GM21576 (cell line): ENCODE results near the gene FXYD6.

ENCODE experiments used
- ATAC-seq: cut with Tn5 transposase; IDR thresholded peaks from one replicate; pipeline ENCODE4 v1.9.1; 2021; ENCODE audit warnings: mild to moderate bottlenecking, moderate library complexity; ENCODE audit not compliant: unreplicated experiment

Gene FXYD6

DNA sequence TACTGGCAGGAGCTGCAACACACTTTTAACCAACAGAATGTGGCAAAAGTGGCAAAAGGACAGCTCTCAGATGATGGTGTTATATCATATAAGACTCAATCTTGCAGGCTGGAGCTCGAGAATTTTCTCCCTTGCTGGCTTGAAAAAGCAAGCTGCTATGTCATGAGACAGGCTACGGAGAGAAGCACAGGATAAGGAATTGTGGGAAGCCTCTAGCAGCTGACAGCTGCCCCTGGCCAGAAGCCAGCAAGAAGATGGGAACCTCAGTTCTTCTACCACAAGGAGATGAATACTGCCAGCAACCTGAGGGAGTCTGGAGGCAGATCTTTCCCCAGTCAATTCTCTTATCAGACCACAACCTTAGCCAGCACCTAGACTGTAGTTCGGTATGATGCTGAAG lies 24.6 kb downstream of the FXYD6 start:
- ATAC-seq, result no peak

DNA sequence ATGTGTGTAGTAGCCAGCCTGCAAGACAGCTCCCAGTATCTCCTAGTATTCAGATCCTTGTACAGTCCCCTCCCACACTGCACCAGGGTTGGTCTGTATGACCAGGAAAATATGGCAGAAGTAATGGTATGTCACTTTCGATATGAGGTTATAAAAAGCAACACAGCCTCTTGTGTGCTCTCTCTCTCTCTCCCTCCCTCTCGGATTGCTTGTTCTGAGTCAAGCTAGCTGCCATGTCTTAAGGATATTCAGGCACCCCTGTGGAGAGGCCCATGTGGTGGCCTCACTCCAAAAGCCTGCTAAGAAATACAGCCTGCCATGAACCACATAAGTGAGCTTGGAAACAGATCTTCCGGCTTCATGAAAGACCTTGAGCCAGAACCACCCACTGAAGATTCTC lies 25.4 kb downstream of the FXYD6 start:
- ATAC-seq, result no peak

DNA sequence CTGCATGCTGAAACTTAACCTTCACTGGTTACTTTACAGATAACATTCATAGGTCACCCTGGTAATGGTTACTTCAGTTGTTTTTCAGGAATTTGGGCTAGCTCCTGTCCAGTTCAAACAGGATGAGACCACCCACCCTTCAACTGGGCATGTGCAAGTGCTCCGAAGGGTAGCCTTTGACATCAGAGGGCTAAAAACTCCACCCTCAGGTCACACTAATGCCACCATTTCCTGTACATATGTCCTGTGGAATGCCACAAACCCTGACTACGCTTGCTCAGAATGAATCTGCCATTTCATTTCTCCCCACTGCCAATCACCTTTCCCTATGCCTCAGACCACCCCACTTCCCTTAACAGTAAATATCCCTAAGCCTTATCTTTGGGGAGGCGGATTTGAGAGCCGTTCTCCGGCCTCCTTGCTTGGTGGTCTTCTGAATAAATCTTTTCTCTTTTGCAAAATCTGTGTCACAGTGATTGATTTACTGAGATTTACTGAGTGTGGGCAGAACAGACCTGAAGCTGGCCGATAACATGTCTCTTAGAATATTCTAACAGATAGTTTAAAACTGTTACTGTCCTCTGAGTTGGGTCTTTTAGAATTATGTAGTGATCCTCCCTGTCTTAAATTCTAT lies 26.6 kb downstream of the FXYD6 start:
- ATAC-seq, result no peak

DNA sequence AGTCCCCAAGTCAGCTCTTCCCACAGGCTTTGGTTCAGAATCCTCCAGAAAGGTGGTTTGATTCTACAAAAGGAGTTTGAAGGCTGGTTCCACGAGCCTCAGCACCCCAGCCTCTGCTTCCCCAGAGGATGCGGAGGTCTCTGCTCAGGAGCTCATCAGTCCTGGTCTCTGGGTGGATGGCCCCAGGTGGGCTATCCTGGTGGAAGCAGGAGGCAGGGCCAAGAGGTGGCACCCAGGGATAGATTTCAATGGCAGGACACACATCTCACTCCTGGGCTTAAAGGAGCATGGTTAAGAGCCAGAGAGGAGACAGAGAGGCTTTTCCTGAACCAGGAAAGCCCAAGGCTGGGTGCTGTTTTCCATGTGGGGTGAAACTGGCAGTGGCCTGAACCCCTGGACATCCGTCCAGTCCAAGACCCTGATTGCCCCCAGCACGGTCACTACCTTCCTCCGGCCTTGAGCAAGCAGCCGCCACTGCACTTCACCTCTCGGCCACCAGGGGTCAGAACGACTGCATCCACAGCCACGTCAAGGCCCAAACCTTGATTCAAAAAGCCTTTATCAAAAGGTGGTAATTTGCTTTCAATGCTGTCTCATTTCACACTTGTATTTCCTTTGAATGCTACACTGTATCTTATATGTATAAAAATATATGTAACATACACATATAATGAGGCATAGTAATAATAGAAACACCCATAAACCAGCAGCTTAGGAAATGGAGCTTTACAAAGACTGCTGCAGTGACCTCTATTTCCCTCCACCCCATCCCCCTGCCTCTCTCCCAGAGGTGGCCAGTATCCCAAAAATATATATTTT lies 32.6 kb downstream of the FXYD6 start:
- ATAC-seq, result no peak

DNA sequence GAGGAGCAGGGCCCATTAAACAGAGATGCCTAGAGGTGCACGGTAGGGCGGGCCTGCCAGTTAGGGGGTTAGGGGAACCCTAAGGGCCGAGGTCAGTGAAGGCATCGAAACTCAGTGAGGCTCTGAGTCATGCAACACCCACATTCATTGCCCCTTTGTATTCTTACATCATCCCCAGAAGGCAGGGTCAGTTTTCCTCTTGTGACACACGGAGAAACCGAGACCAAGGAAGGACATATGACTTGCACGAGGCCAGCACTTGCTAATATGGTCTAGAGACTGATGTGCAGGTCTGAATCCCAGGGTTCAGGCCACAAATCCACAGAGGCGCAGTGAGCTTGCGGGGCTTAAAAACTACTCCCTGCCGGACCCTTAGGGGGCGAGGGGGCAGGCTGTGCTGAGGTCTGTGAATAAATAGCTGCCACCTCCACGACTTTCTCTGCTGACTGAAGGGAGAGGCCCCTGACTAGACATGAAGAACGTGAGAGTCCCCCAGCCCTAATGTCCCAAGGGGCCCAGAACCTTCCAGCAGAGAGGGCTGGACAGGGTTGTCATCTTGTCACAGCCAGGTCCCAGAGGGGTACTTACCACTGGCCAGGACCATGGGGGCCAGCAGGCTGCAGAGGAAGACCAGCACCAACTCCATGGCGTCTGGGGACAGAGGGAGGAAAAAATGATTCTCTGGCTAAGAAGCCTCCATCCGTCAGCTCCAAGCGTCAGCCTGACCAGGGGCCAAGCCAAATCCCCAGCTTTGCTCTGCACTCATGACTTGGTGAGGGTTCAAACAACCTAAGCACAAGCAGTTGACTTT lies 34.1 kb downstream of the FXYD6 start:
- no peak for ATAC-seq

DNA sequence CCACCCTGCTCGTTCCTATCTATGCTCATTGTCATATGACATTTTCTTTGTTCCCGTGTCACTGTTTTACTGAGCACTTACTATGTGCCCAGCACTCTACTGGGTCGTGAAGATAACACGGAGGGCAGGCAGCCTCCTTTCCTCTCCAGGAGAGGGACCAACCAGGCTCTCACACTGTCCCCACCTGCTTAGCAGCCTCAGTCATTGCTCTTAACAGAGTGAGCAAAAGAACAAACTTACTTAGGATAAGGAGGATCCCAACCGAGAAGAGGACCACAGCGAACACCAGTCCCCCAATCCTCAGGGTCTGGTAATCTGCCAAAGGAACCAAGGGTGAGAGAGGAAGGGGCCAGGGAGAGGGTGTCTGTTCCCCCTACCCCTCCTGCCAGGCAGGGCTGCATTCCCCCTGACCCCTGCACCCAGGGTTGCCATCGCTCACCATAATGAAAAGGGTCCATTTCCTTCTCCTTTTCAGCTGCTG lies 34.9 kb downstream of the FXYD6 start:
- no peak for ATAC-seq

DNA sequence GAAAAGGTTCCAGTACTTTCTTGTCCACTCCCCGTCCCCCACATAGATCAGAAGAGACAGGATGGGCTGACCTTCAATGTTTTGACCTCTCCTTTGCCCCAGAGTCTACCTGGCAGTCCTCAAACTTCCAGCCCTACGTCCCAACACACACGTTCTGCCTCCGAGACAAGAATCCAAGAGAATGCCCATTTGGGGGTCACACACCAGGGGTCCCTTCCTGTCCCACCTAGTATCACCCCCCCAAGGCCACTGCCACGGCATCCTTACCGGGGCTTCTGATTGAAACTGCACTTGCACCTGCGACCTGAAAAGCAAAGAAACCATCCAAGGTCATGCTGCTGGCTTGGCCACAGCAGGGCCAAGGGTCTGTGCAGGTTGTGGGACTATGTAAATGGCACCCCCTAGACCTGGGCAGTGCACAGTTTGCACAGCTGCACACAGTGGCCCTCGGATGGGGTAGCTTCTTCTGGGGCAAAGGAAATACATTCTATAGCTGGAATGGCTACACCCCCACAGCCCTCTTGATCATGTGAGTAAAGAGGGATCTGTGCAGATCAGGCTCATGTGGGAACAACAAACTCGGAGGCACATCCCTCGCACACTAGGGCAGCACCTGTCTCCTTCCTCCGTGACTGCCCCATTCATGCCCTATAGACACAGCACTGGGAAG lies 35.4 kb downstream of the FXYD6 start:
- ATAC-seq, result no peak

DNA sequence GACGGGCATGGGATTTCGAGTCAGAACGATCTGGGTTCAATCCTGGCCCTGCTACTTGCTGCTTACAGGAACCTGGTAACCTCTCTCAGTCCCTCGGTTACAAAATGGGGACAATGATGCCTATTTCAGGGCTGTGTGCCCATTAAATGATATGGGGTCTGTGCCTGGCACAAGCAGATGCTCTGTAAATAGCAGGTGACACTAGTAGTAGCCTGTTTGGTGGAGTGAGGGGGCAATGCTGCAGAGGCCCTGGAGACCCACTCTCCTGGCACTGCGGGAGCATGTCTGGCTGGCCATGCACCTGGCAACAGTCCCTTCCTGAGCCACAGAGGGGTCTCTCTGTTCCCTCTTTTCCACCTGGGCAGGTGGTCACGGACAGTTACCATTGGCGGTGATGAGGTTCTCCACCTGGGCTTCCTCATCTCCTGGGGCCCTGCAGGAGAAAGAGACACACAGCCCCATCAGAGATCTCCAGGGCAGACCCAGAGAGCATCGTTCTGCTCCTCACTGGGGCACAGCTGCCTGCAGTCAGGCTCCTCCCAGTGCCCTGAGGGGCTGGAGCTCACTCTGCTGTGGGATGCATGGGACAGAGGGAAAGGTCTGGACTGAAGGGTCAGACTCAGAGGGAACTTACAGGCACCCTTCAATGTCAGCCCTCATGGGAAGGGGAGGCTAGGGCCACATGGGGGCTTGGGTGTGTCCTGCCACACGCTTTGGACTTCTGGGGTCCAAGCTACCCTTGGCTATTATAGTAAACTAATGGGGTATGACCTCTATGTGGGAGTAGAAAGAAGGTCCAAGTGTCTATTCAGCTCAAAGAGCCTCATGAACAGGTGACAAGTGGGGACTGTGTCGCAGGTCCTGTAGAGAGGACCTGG lies 36.3 kb downstream of the FXYD6 start:
- no peak for ATAC-seq

DNA sequence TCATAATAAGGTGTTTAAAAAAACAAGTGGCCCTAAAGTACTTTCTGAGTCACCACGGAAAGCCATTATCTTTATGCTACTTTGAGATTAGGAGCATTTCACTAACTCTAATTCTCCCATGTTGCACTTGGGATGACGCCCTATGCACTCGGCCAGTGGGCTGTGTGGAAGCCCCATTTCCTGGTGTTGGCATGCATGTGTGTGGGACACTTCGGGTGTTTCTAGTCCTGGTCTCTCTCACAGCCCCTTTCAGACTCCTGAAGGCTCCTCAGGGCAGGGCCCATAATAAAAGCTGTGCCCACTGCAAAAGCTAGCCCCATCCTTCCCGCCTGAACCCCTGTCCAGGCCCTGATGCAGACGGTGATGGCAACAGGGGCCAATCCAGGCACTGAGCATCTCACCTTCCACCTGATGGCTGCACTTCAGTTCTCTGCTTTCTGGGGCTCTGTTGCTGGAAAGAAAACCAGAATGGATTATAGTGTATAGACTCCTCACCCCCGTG lies 37.0 kb downstream of the FXYD6 start:
- no peak for ATAC-seq

DNA sequence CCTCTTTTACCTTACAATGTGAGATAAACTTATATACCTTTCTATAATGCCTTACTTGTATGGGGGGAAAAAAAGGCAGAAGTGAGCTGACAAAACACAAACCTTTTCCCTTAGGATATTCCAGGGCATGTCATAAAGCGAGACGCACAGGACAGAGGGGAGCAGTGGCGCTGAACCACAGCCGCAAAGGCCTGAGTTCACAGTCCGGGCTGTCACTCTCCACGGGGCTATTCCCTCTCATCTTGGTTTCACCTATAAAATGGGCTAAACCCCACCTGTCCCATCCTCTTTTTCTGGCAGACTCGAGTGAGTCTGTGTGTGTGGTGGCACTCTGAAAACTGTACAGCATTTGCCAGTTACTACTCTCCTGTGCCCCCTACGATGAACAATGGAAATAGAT lies 37.6 kb downstream of the FXYD6 start:
- no peak for ATAC-seq

DNA sequence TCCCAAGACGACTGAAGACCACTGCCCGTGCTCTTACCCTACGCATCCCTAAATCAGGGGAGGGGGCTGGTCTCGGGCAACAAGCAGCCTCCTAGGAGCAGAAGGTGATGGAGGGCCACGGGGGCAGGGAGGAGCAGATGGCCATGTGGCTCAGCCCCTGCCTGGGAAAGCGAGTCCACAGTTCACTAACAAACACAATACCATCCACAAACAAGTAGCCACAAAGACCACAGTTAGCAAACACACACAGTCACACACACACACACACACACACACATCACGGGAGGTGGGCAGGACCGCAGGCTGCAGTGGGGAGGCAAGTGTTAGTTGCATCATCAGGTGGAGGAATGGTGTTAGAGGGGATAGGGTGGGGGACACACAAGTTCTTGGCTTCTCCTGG lies 38.7 kb downstream of the FXYD6 start:
- ATAC-seq, result no peak

DNA sequence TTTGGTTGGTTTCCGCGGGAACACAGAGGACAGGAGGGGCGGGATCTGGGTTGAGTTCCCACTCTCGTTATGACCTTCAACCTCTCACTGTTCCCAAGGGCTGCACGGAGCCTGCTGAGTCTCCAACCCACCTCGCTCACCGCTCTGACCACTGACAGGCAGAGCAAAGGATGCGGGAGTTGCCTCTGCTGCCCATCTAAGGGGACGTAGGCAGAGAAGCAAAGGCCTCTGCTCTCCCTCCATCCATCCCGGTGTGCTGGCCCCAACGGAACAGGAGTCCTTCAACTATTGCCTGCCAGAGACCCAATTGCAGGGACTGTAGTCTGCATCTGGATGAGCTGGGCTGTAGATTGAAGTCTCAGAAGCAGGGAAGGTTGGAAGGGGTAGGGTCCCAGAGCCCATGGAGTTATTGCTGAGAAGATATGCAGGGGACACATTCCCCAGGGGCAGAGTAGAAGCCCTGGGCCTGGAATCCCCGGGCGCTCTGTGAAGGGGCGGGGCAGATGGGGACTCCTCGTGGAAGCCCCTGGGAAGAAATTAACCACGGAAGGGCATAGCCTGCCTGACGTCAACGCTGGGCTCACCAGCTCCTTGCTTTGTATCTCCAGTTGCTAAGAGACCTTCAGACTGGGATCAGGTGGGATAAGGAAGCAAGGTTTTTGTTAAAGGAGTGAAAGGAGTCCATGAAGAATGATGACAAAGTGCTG lies 39.2 kb downstream of the FXYD6 start:
- no peak for ATAC-seq

DNA sequence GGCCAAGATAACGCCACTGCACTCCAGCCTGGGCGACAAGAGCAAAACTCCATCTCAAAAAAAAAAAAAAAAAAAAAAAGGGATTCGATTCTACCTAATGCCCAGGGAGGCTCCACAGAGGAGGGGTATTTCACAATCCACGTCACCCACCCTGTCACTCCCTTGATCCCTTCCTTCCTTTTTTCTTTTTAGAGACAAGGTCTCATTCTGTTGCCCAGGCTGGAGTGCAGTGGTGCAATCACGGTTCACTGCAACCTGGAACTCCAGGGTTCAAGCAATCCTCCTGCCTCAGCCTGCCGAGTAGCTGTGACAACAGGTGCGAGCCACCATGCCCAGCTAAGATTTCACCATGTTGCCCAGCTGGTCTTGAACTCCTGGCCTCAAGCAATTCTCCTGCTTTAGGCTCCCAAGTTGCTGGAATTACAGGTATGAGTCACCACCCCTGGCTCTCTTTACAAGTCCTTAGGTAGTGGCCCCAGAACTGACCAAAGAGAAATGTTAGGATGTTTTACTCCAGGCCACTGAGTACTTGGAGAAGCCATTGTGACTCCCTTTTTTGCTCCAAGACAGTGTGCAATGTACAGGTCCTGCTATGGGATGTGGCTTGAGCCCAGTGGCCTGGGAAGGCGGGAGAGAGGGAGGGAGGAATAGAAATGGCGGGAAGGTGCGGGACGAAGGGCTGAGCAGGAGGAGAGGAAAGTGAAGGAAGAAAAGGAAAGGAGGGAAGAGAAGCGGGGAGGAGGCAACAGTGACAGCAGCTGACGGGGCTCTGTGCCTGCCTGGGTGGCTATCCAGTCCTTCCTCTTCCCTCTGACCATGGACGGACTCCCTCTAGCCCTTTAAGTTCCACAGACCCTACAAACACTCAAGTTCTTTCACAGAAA lies 40.1 kb downstream of the FXYD6 start:
- no peak for ATAC-seq

DNA sequence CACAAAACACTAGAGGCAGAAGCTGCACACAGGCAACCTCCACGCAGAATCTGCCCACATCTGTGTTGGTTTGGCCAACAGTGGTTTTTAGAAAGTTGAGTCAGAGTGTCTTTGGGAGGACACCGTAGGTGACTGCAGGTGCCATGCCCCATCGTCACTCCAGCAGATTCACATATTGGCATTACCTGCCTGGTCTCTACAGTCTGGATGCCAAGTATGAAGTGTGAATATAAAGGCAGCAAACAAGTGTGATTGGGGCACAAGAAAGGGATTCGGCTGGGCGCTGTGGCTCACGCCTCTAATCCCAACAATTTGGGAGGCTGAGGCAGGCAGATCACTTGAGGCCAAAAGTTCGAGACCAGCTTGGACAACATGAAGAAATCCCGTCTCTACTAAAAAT lies 40.9 kb downstream of the FXYD6 start:
- no peak for ATAC-seq

DNA sequence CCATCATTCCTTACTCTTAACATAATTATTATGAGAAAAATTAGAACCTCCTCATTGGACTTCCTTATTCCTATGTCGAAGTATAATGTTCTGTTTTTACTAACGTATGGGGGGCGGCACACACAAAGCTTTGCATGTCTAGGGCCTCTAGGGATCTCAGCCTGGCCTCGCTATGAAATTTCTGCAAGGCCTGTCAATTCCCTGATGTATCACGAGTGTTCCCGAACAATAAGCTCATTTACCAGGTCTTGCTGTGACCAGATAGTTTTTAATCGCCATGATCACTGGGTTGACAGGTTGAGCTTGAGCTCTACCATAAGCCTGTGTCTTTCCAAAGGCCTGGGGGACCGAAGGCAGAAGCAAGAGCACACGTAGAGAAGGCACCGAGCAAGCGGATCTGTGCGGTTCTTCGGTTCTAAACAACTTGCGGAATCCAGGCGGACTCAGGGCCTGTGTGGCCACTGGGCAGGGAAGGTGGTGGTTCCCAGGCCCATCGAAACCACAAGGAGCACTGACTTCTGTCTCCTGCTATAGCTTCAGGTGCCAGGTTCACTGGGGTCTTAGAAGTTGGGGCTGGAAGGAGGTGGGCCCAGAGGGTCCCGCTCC lies 41.5 kb downstream of the FXYD6 start:
- ATAC-seq, result no peak

DNA sequence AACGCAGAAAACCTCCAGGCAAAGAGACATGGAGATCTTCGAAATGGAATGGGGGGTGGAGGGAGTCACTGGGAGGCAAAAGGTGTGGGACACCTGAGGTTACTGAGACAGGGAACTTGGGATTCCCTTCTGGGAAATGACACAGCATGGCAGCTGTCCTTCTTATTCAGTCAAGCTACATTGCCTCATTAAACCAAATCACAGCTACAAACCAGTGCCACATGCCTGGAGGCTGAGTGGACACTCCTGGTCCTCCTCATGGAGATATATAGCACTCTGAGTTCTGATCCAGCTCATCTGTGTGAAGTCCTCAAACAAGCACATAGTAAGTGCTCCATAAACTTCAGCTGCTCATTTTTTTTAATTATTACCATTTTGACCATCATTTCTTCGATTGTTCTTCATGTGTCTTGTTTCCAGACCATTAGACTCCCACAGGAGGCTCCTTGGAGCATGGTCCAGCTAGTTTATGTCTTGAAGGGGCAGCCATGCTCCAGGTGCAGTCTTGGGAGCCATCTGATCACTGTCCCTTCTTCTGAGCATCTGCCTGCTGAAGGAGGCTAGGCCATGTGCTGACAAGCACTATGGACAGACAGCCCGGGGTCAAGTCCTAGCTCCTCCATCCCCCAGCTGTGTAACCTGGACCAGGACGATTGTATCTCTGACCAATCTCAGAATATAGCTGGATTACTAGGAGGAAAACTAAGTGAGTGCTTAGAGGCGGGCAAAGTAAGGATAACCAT lies 42.2 kb downstream of the FXYD6 start:
- no peak for ATAC-seq

DNA sequence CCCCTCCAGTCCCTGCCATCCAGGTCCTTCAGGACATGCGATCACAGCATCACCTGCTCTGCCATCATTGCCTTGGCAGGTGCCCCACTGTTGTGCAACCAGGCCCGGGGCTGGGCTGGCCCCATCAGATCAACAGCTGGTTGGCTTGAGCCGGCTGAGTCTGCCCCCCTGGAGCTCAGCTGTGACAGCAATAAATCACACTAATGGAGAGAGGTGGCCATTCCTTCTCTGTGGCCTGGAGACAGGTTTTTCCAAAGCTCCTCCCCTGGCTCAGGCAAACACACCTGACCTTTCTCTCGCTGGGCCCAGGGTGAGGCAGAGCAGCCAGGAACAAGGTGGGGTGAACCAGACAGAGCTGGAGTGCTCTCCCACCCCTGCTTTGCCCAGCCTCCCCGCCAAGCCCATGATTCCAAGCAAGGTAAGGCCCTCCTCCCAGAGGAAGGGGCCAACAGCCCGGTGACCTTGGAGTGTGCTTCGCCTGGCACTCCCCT lies 43.0 kb downstream of the FXYD6 start:
- no peak for ATAC-seq
